K562 (cell line): Measurements from ENCODE around the gene TMF1.

Experiments
- CHD2 ChIP-seq: IDR thresholded peaks from 2 replicates; pipeline ENCODE4 v1.6.1; 2011; ENCODE audit warnings: low read depth, low read length
- CTCF ChIP-seq, 3 experiments: IDR thresholded peaks in 2 of 3; conservative IDR thresholded peaks in 1 of 3; 2 replicates each; pipeline ENCODE4 v1.5.1; 2011 to 2012; ENCODE audit warnings: low read length in 3 of 3, mild to moderate bottlenecking in 3 of 3, control low read depth in 2 of 3, improper control_type of control experiment in 1 of 3, inconsistent platforms in 1 of 3, low read depth in 1 of 3, mixed read lengths in 1 of 3, moderate library complexity in 1 of 3; ENCODE audit not compliant: insufficient read depth in 2 of 3
- DDX20 ChIP-seq: fragments of 450-650 bp; IDR thresholded peaks from 2 replicates; pipeline ENCODE4 v1.6.1; 2016; ENCODE audit warnings: missing genetic modification characterization, low read depth, mild to moderate bottlenecking, missing compliant biosample characterization, moderate library complexity
- HBP1 ChIP-seq: fragments of 450-650 bp; formaldehyde crosslinking; IDR thresholded peaks from 2 replicates; pipeline ENCODE4 v1.4.0; 2022; ENCODE audit warnings: missing genetic modification characterization
- SNIP1 ChIP-seq: fragments of 450-650 bp; IDR thresholded peaks from 2 replicates; pipeline ENCODE4 v1.7.1; 2017; ENCODE audit warnings: low read depth, mild to moderate bottlenecking
- ZBTB17 ChIP-seq: fragments of 450-650 bp; formaldehyde crosslinking; IDR thresholded peaks from 2 replicates; pipeline ENCODE4 v1.4.0; 2020; ENCODE audit warnings: mild to moderate bottlenecking
- ZNF511 ChIP-seq: sonication (generic); formaldehyde crosslinking; IDR thresholded peaks from 2 replicates; pipeline ENCODE4 v1.8.0; 2022; ENCODE audit warnings: mild to moderate bottlenecking, missing genetic modification reagents

DNA sequence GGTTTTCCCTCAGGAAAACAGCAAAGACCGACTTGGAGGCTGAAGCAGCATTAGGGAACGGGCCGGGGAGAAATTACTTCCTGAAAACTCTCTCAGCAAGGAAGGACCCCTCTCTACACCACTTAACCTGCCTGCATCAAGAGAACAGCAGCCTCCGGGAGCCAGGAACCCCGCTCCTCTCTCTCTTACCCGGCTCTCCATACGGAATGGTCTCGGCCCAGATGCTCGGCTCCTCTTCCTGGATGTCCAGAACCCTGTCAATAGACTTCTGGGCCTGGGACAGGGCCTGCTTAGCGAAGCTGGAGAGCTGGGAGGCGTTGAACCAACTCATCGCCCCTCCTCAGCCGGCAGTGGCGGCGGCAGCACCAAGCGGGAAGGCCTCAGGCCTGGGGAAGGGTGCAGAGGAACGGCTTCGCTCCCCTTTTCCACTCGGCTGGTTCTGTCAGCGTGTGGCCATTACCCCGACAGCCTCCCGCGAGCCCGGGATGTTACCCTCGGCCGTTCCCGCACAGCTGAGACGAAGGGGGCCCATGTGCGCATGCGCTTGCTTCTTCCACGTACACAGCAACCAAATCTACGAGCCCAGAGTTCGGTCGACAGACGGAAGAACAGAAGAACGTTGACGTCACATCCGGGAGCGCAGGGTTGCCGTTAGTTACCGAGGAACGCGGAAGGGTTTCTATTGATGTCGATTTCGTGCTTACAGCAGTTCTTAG lies at the start of gene TMF1:
- no peak for TF ChIP-seq ZNF511 (CRISPR knock-in tag)
- TF ChIP-seq ZBTB17 (CRISPR knock-in tag), result no peak
- TF ChIP-seq SNIP1, result no peak
- no peak for TF ChIP-seq CTCF (IDR thresholded peaks at IDR 0.05 in 2 of 3, conservative IDR thresholded peaks at IDR 0.05 in 1 of 3; ENCODE audit: insufficient read depth in 2 of 3, low read depth in 1 of 3, low read length in 3 of 3)
- TF ChIP-seq DDX20 (tag), result no peak
- peak; percentile 81 for TF ChIP-seq CHD2
- no peak for TF ChIP-seq HBP1
